GM10266 (cell line): ENCODE measurements around the gene ZNF362.

Experiments
- DNase-seq: peaks from one replicate; pipeline ENCODE4 v3.0.0; 2012; ENCODE audit errors: extremely low spot score
- TF ChIP-seq, protein P1 (sequence below): IDR thresholded peaks from 2 replicates; pipeline ENCODE4 v1.5.1; 2012; ENCODE audit warnings: mild to moderate bottlenecking, low read depth; ENCODE audit not compliant: control insufficient read depth, insufficient read depth; ENCODE audit errors: missing control alignments

ZNF362 gene

DNA sequence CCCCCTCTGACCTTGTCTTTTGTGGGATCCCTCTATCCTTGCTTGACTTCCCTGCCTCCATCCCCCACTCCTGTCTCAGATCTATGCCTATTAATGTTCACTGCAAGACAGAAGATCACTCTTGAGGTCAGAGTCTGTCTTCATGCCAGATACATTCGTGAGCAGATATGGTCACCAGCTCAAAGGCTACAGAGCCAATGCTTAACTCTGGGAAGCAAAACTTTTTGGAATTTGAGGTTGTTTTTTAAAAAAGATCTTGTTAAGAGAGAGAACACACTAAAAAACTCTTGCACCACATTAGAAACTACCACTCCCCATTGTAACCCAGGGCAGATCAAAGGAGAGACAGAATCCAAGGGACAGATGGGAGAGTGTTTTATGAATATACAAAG is 81.8 kb downstream of the ZNF362 start:
- DNase-seq, result no peak

GRCh38 chr1:33338440-33339211 is 82.3 kb downstream of the ZNF362 start:
- TF ChIP-seq, protein P1, sequence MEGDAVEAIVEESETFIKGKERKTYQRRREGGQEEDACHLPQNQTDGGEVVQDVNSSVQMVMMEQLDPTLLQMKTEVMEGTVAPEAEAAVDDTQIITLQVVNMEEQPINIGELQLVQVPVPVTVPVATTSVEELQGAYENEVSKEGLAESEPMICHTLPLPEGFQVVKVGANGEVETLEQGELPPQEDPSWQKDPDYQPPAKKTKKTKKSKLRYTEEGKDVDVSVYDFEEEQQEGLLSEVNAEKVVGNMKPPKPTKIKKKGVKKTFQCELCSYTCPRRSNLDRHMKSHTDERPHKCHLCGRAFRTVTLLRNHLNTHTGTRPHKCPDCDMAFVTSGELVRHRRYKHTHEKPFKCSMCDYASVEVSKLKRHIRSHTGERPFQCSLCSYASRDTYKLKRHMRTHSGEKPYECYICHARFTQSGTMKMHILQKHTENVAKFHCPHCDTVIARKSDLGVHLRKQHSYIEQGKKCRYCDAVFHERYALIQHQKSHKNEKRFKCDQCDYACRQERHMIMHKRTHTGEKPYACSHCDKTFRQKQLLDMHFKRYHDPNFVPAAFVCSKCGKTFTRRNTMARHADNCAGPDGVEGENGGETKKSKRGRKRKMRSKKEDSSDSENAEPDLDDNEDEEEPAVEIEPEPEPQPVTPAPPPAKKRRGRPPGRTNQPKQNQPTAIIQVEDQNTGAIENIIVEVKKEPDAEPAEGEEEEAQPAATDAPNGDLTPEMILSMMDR, result no peak
- DNase-seq, result no peak

More for the DNA sequence above, 81.8 kb downstream of the ZNF362 start:
- TF ChIP-seq, protein P1, result no peak

DNA sequence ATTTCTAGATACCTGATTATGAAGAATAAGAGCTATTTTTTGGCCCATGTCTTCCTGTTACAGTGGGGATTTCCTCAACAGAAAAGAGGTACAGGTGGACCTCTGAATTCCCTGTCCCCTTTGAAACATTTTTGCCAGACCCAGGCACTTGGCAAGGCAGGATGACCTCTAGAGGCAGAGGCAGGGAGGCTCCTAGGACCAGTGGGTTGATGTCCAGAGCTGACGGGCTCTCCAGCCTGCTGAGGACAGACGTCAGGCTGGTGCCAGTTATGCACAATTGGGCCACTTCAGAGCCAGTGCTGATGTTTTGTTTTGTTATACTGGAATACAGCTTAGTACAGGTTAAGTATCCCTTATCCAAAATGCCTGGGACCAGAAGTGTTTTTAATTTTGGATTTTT is 83.1 kb downstream of the ZNF362 start:
- DNase-seq, result no peak
- TF ChIP-seq, protein P1, result peak; percentile 11

GRCh38 chr1:33341190-33341589 is 84.9 kb downstream of the ZNF362 start:
- no peak for DNase-seq
- TF ChIP-seq, protein P1, result no peak

DNA sequence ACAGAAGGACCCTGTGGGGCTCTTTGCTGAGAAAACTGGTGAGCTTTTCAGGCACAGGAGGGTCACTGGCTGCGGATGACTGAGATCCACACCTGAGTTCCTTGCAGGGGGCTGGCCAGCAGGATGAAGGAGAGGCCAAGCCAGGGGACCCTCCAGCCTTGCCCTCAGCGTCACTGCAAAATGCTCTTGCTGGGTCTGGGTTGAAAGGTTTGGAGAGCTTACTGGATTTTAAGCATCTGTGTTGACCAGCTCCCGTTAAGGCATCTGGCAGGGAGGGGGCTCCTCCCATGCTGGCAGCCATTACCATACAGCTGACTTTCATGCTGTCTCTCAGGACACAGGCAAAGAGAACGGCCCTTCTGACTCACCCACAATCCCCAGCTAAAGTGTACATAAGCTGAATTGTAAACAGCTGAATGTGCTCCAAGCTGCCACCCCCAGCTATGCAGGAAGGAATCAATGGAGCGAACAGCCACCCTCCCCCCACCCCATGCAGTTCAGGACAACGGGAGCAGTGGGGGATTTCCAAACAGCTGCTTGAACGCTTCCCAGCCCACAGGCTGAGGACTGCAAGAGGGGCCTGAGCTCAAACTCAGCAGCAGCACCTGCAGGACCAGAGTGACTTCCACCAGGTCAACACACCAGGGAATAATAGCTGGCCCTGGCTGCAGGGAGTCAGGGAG is 85.9 kb downstream of the ZNF362 start:
- no peak for DNase-seq
- TF ChIP-seq, protein P1, result no peak

- TF ChIP-seq, protein P1, result no peak
Observed at GRCh38 chr1:33343539-33343938, 87.2 kb downstream of the ZNF362 start.

More at GRCh38 chr1:33343539-33343938, 87.2 kb downstream of the ZNF362 start:
- no peak for DNase-seq
